Omental fat pad (tissue), 4 donors: ENCODE data around the gene OTP. TPM values are rescaled to one million over a fixed set of nuclear protein-coding genes. Genes with fewer than 3 reads are reported as not detected.

Experiments used
- ATAC-seq: fragments of 150-250 bp; one replicate; pipeline ENCODE4 v1.9.1; 2016; ENCODE audit warnings: mild to moderate bottlenecking, moderate library complexity; ENCODE audit not compliant: low FRiP score
- DNase-seq: peaks from one replicate; pipeline ENCODE4 v3.0.0-alpha.2; 2019; ENCODE audit warnings: low spot score
- total RNA-seq, 4 donors: library from RNA; depleted of rRNA; stranded (reverse); fragments of >200 nt; gene quantifications; one replicate each; pipeline ENCODE4 v1.1.0, GENCODE V29; 2016
- TF ChIP-seq, protein P1 (sequence below), 3 donors: fragments of 450-650 bp; IDR thresholded peaks; one replicate each; pipeline ENCODE4 v1.5.1; 2016 to 2017; ENCODE audit warnings: antibody characterized with exemption in 3 of 3, mild to moderate bottlenecking in 3 of 3, moderate library complexity in 2 of 3

Gene OTP
- total RNA-seq = not detected

DNA sequence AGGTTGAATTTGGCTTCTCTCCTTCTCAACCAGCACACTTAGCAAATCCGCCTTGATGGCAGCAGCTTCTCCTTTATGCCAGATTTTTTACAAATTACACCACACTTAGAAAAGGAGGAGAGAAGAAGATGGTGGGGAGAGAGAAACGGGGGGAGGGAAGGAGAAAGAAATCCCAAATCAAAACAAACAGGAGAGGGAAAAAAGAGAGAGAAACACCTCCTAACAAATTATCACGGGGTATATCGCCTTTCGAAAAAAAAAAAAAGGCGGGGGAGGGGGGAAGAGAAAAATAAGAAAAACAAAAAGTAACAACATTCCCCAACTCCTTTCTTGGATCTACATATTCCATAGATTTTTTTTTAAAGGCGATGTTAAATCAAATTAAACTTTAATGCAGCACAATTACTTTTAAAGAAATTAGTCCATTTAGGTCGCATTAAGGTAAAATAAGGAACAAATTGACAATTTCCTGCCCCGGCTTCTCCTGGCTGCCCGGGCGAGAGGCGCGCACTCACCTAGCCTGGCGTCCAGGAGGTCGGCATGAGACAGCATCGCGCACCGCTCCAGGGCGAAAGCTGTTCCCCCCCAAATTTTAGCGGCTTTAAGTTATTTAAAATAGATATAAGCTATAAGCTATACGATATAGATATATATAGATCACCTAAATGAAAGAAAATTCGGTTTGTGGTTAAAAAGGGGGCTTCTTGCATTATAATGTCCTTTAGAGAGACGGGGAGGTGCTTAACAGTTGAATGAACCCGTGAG lies at the start of gene OTP:
Gene OTP (minus strand): TSS at position 716 of the 765 bp plus-strand sequence. CDS start 164 bp downstream, at position 552.
- TF ChIP-seq, protein P1, sequence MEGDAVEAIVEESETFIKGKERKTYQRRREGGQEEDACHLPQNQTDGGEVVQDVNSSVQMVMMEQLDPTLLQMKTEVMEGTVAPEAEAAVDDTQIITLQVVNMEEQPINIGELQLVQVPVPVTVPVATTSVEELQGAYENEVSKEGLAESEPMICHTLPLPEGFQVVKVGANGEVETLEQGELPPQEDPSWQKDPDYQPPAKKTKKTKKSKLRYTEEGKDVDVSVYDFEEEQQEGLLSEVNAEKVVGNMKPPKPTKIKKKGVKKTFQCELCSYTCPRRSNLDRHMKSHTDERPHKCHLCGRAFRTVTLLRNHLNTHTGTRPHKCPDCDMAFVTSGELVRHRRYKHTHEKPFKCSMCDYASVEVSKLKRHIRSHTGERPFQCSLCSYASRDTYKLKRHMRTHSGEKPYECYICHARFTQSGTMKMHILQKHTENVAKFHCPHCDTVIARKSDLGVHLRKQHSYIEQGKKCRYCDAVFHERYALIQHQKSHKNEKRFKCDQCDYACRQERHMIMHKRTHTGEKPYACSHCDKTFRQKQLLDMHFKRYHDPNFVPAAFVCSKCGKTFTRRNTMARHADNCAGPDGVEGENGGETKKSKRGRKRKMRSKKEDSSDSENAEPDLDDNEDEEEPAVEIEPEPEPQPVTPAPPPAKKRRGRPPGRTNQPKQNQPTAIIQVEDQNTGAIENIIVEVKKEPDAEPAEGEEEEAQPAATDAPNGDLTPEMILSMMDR (IDR thresholded peaks at IDR 0.05) = no peak
- no peak for ATAC-seq
- no peak for DNase-seq

DNA sequence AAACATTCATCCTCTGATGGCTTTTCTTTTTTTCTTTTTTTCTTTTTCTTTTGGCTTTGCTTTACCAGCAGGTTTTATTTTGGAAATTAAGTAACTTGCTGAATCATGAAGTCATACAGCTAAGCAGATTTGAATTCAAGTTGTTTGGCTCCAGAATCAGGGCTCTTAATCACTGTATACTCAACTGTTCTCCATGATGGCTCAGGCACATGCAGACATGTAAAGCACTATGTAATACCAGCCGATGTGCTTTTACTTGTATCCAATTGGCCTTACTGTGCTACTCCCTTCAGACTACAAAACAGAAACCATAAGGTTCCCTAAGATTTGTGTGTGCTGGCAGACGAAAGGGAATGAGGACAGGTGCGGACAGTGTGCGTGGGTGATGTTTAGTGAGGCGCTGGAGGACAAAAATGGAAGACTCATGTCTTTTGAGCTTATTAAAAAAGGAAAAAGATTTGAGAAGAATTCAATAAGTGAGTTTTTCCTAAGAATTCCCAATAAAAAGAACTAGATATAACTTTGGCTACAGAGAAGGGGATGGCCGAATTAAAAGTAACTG lies 44.7 kb upstream of the OTP start:
- DNase-seq (no peak), ATAC-seq (no peak)
- TF ChIP-seq, protein P1 (IDR thresholded peaks at IDR 0.05) = no peak

DNA sequence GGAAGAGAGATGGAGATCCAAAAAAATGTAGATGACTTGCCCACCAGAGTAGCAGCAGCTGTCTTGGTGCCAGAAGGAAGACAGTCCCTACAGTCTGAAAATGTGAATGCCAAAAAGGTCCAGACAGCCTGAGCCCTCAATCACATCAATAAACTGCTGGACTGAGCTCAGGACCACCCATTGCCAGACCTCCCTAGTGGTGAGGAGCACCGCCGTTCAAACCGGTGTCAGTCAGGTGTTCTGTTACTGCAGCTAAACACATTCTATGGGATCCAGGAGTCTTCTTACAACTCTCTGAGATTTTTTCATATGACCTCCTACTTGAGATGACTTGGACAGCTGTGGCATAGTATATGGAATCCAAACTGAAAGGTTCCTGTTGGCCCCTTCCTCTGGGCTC lies 32.0 kb upstream of the OTP start:
- no peak for ATAC-seq
- TF ChIP-seq, protein P1 (IDR thresholded peaks at IDR 0.05) = no peak
- no peak for DNase-seq

DNA sequence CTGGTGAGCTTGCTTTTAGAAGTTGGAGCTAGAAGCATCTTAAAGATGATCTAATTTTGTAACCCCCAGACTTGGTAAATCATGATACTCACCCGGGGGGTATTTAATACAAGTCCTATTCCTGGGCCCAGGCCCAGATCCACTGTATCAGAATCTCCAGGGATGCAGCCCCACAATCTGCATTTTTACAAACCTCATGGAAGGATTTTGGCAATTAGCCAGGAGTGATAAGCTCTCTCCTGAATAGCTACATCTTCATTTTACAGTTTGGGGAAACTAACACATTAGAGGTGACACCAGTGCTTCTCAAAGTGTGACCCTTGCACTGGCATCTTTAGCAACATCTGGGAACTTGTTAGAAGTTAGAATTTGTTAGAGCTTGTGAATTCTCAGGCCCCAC lies 31.2 kb upstream of the OTP start:
- DNase-seq = no peak

DNA sequence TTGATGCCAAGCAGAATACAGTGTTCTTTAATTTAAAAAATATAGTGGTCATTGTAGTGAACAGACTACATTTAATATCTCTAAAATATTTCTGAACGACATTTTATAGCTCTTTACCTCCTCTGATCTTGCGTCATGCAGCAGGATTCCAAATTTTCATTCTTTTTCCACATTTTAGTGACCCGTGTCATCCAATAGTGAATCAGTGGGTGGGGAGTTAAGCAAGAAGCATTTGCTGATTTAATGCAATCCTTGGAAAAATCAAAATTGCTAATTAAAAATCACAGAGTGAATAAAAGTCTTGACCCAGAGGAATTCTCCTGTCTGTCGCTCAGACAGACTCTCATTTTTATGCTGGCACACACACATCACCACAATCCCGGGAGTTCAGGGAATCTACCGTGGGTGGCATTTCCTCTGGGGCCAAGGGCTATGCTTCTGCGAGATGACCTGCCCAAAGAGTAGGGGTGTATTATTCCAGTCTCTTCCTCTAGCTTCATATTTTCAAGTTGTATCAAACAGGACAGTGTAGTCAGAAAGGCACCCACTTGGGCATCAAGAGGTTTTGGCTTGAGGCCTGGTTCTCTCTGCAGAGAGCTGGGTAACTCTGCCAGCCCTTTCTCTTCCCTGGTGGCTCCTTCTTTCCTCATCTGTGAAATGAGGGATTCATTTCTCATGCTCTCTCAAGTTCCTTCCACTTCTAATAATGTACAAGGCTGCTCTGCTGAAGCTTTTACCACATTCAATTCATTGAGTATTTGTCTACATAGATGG lies 24.8 kb upstream of the OTP start:
- ATAC-seq = no peak
- no peak for DNase-seq
- TF ChIP-seq, protein P1 (IDR thresholded peaks at IDR 0.05) = no peak

More for the DNA sequence above, 31.2 kb upstream of the OTP start:
- TF ChIP-seq, protein P1 (IDR thresholded peaks at IDR 0.05) = no peak
- ATAC-seq = no peak

DNA sequence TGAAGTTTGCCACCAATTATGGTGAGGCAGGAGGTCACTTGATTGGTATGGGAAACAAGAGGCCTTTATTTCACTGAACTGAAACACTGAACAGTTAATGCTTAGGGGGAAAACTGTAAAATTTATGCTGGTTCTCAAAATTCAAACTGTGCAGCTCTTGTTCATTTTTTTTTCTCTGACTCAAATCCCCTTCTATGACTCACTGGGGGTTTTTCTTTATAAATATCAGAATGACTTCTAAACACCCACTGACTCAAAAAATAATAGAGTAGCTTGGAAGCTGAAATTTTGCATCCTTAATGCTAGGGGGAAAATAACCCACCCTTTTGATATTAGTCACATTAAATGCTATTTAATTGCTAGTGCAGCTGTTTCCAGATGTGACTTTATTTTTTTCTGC lies 24.1 kb upstream of the OTP start:
- TF ChIP-seq, protein P1 (IDR thresholded peaks at IDR 0.05) = no peak
- DNase-seq (no peak), ATAC-seq (no peak)
